Measurements from ENCODE around the gene BRWD1. TPM values are rescaled to one million over a fixed set of nuclear protein-coding genes. Genes with fewer than 3 reads are reported as not detected.

BRWD1 gene
- polyA plus RNA-seq, 3 donors: 12.1 to 16.8 (median 12.7) TPM

- peaks cover 54 to 68% of the 10 kb centered on the region in 2 donors for H3K36me3 Mint-ChIP-seq
- no peaks in the 10 kb centered on the region for H3K79me2 ChIP-seq (ENCODE audit: insufficient read depth, low read length)
- no peaks in the 10 kb centered on the region for H3K4me1 ChIP-seq (ENCODE audit: control insufficient read depth in 1 of 2, insufficient read depth in 2 of 2, low read length in 2 of 2)
- DNase-seq: no peak
- H3K4me3 ChIP-seq (replicated peaks in 1 of 3; ENCODE audit: low read depth in 2 of 3, low read length in 3 of 3): no peak overlapping the region
- intact Hi-C loops (cut with micrococcal nuclease): no loop called here
- no peak overlapping the region for H3K4me3 Mint-ChIP-seq
- no peaks in the 10 kb centered on the region for H4K20me1 ChIP-seq (ENCODE audit: insufficient read depth, low read length)
- H3K27ac ChIP-seq (ENCODE audit: low read depth in 1 of 2, low read length in 2 of 2): no peak overlapping the region
- no peak overlapping the region for H3K4me2 ChIP-seq (replicated peaks; ENCODE audit: extremely low read depth, low read length, poor library complexity, severe bottlenecking)
- no peaks in the 10 kb centered on the region for H3K9me3 Mint-ChIP-seq
- H3K9ac ChIP-seq (ENCODE audit: insufficient read depth, low read length, poor library complexity, severe bottlenecking): no peak overlapping the region
- no peak for TF ChIP-seq CTCF (IDR thresholded peaks at IDR 0.05)
- no peak overlapping the region for H2AFZ ChIP-seq (ENCODE audit: insufficient read depth, low read depth, low read length, poor library complexity, severe bottlenecking)
- H3K27ac Mint-ChIP-seq: peak overlapping the region in 1 of 7 donors; percentile 37
- no peaks in the 10 kb centered on the region for H3K9me3 ChIP-seq (replicated peaks in 1 of 2; ENCODE audit: control insufficient read depth in 1 of 2, insufficient read depth in 1 of 2, low read length in 2 of 2)
- peaks cover 0 to 1% (median 0%) of the 10 kb centered on the region in 3 donors for H3K27me3 Mint-ChIP-seq (ENCODE audit: low read depth in 3 of 3)
- H3K27me3 ChIP-seq (ENCODE audit: control insufficient read depth in 2 of 2, insufficient read depth in 2 of 2, low read length in 2 of 2): no peaks in the 10 kb centered on the region
- H3K4me1 Mint-ChIP-seq: peaks cover 4% of the 10 kb centered on the region
- peaks cover 13 to 58% of the 10 kb centered on the region in 2 donors for H3K36me3 ChIP-seq (replicated peaks in 1 of 2; ENCODE audit: control insufficient read depth in 1 of 2, insufficient read depth in 2 of 2, low read length in 2 of 2)
- 0% methylated on average over 1 of the region's 3 CpGs for WGBS (ENCODE audit: insufficient coverage)
Measured at GRCh38 chr21:39173716-39174680, 139.4 kb downstream of the BRWD1 start.

GRCh38 chr21:39169906-39170305 lies 143.5 kb downstream of the BRWD1 start:
- H2AFZ ChIP-seq (ENCODE audit: insufficient read depth, low read depth, low read length, poor library complexity, severe bottlenecking): no peak overlapping the region
- no peak overlapping the region for H3K4me3 ChIP-seq (replicated peaks in 1 of 3; ENCODE audit: low read depth in 2 of 3, low read length in 3 of 3)
- TF ChIP-seq CTCF (IDR thresholded peaks at IDR 0.05): no peak
- no peaks in the 10 kb centered on the region for H3K79me2 ChIP-seq (ENCODE audit: insufficient read depth, low read length)
- Mint-ChIP-seq H3K27me3 (ENCODE audit: low read depth in 3 of 3) (peaks cover 0 to 4% (median 3%) of the 10 kb centered on the region in 3 donors), H3K4me3 (no peak overlapping the region), H3K27ac (no peak overlapping the region), H3K36me3 (peaks cover 32 to 44% of the 10 kb centered on the region in 2 donors), H3K9me3 (peaks cover 3 to 6% (median 3%) of the 10 kb centered on the region in 7 donors), H3K4me1 (peaks cover 6% of the 10 kb centered on the region)
- no peaks in the 10 kb centered on the region for H4K20me1 ChIP-seq (ENCODE audit: insufficient read depth, low read length)
- no peak for DNase-seq
- H3K27ac ChIP-seq (ENCODE audit: low read depth in 1 of 2, low read length in 2 of 2): no peak overlapping the region
- 100% methylated on average over 4 of the region's 5 CpGs for WGBS (ENCODE audit: insufficient coverage)
- peaks cover 6 to 32% of the 10 kb centered on the region in 2 donors for H3K36me3 ChIP-seq (replicated peaks in 1 of 2; ENCODE audit: control insufficient read depth in 1 of 2, insufficient read depth in 2 of 2, low read length in 2 of 2)
- H3K9me3 ChIP-seq (replicated peaks in 1 of 2; ENCODE audit: control insufficient read depth in 1 of 2, insufficient read depth in 1 of 2, low read length in 2 of 2): peaks cover 3% of the 10 kb centered on the region in 2 donors
- intact Hi-C loops (cut with micrococcal nuclease): no loop called here
- no peak overlapping the region for H3K4me2 ChIP-seq (replicated peaks; ENCODE audit: extremely low read depth, low read length, poor library complexity, severe bottlenecking)
- H3K9ac ChIP-seq (ENCODE audit: insufficient read depth, low read length, poor library complexity, severe bottlenecking): no peak overlapping the region
- no peaks in the 10 kb centered on the region for H3K27me3 ChIP-seq (ENCODE audit: control insufficient read depth in 2 of 2, insufficient read depth in 2 of 2, low read length in 2 of 2)
- no peaks in the 10 kb centered on the region for H3K4me1 ChIP-seq (ENCODE audit: control insufficient read depth in 1 of 2, insufficient read depth in 2 of 2, low read length in 2 of 2)

Measured in CD14-positive monocyte (primary cell).